Kidney (tissue), 14 donors: ENCODE results near the gene DDIAS. TPM values are rescaled to one million over a fixed set of nuclear protein-coding genes. Genes with fewer than 3 reads are reported as not detected.

Experiments
- DNase-seq, 5 donors: peaks; one replicate each; pipeline ENCODE4 v3.0.0-alpha.2; 2013 to 2020
- FAIRE-seq: peaks from 2 replicates; lab custom pipeline; 2012; peaks lifted over from hg19 to GRCh38; lab: Jason Lieb, UNC
- H3K27ac ChIP-seq, 2 donors: one replicate each; pipeline ENCODE4 v1.7.0; 2013; ENCODE audit warnings: low read depth in 2 of 2, low read length in 2 of 2, inconsistent platforms in 1 of 2
- H3K27me3 ChIP-seq: one replicate; pipeline ENCODE4 v1.7.1; 2013; ENCODE audit warnings: low read length, inconsistent platforms; ENCODE audit not compliant: control insufficient read depth, insufficient read depth
- H3K36me3 ChIP-seq, 3 donors: one replicate each; pipeline versions ENCODE4 v1.7.0 to v1.7.1; 2013; ENCODE audit warnings: low read length in 3 of 3, control low read depth in 1 of 3, inconsistent platforms in 1 of 3; ENCODE audit not compliant: insufficient read depth in 3 of 3, control insufficient read depth in 2 of 3
- H3K4me1 ChIP-seq, 3 donors: one replicate each; pipeline versions ENCODE4 v1.7.0 to v1.7.1; 2013; ENCODE audit warnings: low read length in 3 of 3, inconsistent platforms in 1 of 3, low read depth in 1 of 3; ENCODE audit not compliant: control insufficient read depth in 2 of 3, insufficient read depth in 2 of 3
- H3K4me3 ChIP-seq, 3 donors: one replicate each; pipeline versions ENCODE4 v1.7.0 to v1.8.1; 2013; ENCODE audit warnings: low read length in 3 of 3, control low read depth in 1 of 3, inconsistent platforms in 1 of 3
- H3K9ac ChIP-seq, 3 donors: one replicate each; pipeline versions ENCODE4 v1.7.0 to v1.7.1; 2013; ENCODE audit warnings: low read length in 3 of 3, control low read depth in 1 of 3, inconsistent platforms in 1 of 3
- H3K9me3 ChIP-seq, 3 donors: one replicate each; pipeline versions ENCODE4 v1.7.0 to v1.7.1; 2013; ENCODE audit warnings: low read length in 3 of 3, control low read depth in 1 of 3, inconsistent platforms in 1 of 3; ENCODE audit not compliant: control insufficient read depth in 2 of 3, insufficient read depth in 1 of 3
- intact Hi-C: fragments of 100-400 bp; cut with DNase I; formaldehyde crosslinking; loops from one replicate; pipeline ENCODE4 v1.11.1; 2022
- polyA plus RNA-seq: library from polyadenylated mRNA; stranded (reverse); fragments of 350-450 nt; fragmentation: Illumina TruSeq; extraction: RNeasy Lipid Tissue Mini Kit (QIAGEN cat#74804); gene quantifications from one replicate; pipeline ENCODE4 v1.2.3, GENCODE V29; 2014; ENCODE audit warnings: low read depth, low replicate concordance; ENCODE audit not compliant: insufficient read depth
- total RNA-seq: library from RNA; stranded (reverse); fragmentation: NEBNext Ultra II Directional; extraction: Animal tissue kit (Norgen Biotek cat#: 25700); gene quantifications from one replicate; pipeline ENCODE4 v1.2.1, GENCODE V29; 2021
- TF ChIP-seq, protein P1 (sequence below): IDR thresholded peaks from 3 replicates; pipeline ENCODE4 v1.5.1; 2012; ENCODE audit warnings: mild to moderate bottlenecking, moderate library complexity, borderline replicate concordance; ENCODE audit not compliant: insufficient read depth; ENCODE audit errors: extremely low read depth
- donor health status: control.
- donor health status: control.
- donor health status: control.
- donor health status: control.
- donor health status: control.
- donor health status: DM: yes; HTN: yes; CAD: no.
- donor health status: Normal renal cell carcinoma (clear cell type).

Gene DDIAS
- total and polyA plus RNA-seq, 2 donors from 2014 or later: 0.19 to 1.4 TPM

GRCh38 chr11:82903843-82904586 lies 2.5 kb downstream of the DDIAS start:
- Histone ChIP-seq H3K4me3 (no peak overlapping the region), H3K9ac (no peak overlapping the region), H3K27me3 (no peaks in the 10 kb centered on the region), H3K4me1 (peaks cover 0 to 8% (median 5%) of the 10 kb centered on the region in 3 donors), H3K36me3 (no peaks in the 10 kb centered on the region), H3K27ac (no peak overlapping the region), H3K9me3 (no peaks in the 10 kb centered on the region)
- FAIRE-seq (no peak), DNase-seq (no peak)
- intact Hi-C loops: no loop called here
- TF ChIP-seq, protein P1, sequence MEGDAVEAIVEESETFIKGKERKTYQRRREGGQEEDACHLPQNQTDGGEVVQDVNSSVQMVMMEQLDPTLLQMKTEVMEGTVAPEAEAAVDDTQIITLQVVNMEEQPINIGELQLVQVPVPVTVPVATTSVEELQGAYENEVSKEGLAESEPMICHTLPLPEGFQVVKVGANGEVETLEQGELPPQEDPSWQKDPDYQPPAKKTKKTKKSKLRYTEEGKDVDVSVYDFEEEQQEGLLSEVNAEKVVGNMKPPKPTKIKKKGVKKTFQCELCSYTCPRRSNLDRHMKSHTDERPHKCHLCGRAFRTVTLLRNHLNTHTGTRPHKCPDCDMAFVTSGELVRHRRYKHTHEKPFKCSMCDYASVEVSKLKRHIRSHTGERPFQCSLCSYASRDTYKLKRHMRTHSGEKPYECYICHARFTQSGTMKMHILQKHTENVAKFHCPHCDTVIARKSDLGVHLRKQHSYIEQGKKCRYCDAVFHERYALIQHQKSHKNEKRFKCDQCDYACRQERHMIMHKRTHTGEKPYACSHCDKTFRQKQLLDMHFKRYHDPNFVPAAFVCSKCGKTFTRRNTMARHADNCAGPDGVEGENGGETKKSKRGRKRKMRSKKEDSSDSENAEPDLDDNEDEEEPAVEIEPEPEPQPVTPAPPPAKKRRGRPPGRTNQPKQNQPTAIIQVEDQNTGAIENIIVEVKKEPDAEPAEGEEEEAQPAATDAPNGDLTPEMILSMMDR: no peak

GRCh38 chr11:82906236-82906635 lies 4.7 kb downstream of the DDIAS start:
- Histone ChIP-seq H3K27ac (no peak overlapping the region), H3K4me3 (no peak overlapping the region), H3K9ac (no peak overlapping the region), H3K4me1 (peaks cover 0 to 2% (median 0%) of the 10 kb centered on the region in 3 donors), H3K36me3 (no peaks in the 10 kb centered on the region), H3K9me3 (no peaks in the 10 kb centered on the region), H3K27me3 (no peaks in the 10 kb centered on the region)
- intact Hi-C loops: no loop called here
- peak in 1 of 5 donors; percentile 46 for DNase-seq
- peak; percentile 92 for FAIRE-seq
- TF ChIP-seq, protein P1: peak; percentile 51

GRCh38 chr11:82906931-82907330 lies 5.4 kb downstream of the DDIAS start:
- no peaks in the 10 kb centered on the region for H3K27me3 ChIP-seq
- DNase-seq (no peak), FAIRE-seq (no peak)
- H3K9ac ChIP-seq: no peak overlapping the region
- H3K9me3 ChIP-seq: no peaks in the 10 kb centered on the region
- H3K4me3 ChIP-seq: no peak overlapping the region
- intact Hi-C loops: no loop called here
- TF ChIP-seq, protein P1: no peak
- peaks cover 0 to 1% (median 0%) of the 10 kb centered on the region in 3 donors for H3K4me1 ChIP-seq
- no peaks in the 10 kb centered on the region for H3K36me3 ChIP-seq
- H3K27ac ChIP-seq: no peak overlapping the region

DNA sequence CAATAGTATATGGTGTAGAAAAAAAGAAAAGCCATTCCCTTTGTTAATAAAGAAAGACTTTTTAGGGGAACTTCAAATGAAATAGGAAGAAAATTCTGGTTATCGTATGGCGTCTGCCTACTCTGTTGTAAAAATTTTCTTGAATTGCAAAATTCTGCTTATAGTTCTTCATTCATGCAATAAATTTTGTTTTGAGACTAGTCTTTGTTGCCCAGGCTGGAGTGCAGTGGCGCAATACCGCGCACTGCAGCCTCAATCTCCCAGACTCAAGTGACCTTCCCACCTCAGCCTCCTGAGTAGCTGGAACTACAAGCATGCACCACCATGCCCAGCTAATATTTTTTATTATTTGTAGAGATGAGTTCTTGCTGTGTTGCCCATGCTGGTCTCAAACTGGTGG lies 5.8 kb downstream of the DDIAS start:
- Histone ChIP-seq H3K36me3 (no peaks in the 10 kb centered on the region), H3K9me3 (no peaks in the 10 kb centered on the region), H3K4me1 (no peaks in the 10 kb centered on the region), H3K9ac (no peak overlapping the region), H3K27ac (no peak overlapping the region), H3K27me3 (no peaks in the 10 kb centered on the region), H3K4me3 (no peak overlapping the region)
- DNase-seq: no peak
- TF ChIP-seq, protein P1: no peak
- FAIRE-seq: no peak
- intact Hi-C loops: no loop called here
